ENCODE results near the gene INTS11. TPM values are rescaled to one million over a fixed set of nuclear protein-coding genes. Genes with fewer than 3 reads are reported as not detected.

The INTS11 gene
- total and polyA plus RNA-seq, 10 of the 15 experiments (the other 5 are each of a cell fraction or from before 2014, with no cell fraction given): 2.5 to 117 (median 77.7) TPM

- peaks cover 0 to under 1% of the 10 kb centered on the region in 2 experiments; a peak in 1 of 4 replicates for H3K36me3 ChIP-seq (ENCODE audit: control insufficient read depth in 2 of 2, insufficient read depth in 2 of 2, low read length in 1 of 2)
- WGBS (ENCODE audit: insufficient coverage, insufficient replicate concordance, low lambda C conversion rate, missing lambda C conversion rate): 86% methylated on average over 9 of the region's 12 CpGs
- DNase-seq (ENCODE audit: low read depth, low spot score) (no peak), ATAC-seq (no peak), FAIRE-seq (no peak)
- H4K20me1 ChIP-seq (ENCODE audit: control insufficient read depth, insufficient read depth): no peaks in the 10 kb centered on the region
- ChIA-PET RAD21 (ENCODE audit: unreplicated experiment) (interaction anchor here (0.9 kb wide), 1 partner anchor 8 kb away, joined by 3 read pairs; no protein-coding TSS in a partner anchor), SMC1A (ENCODE audit: uncharacterized antibody, unreplicated experiment) (no interaction called here), POLR2A (no interaction called here), CTCF (interaction anchor here (0.7 to 1.4 kb wide), 2 partner anchors 29 to 95 kb away, joined by 3 to 4 read pairs; partner anchors contain the start of gene AURKAIP1)
- H3K27me3 ChIP-seq (replicated peaks in 1 of 2; ENCODE audit: control insufficient read depth in 2 of 2, insufficient read depth in 2 of 2, low read length in 1 of 2): no peaks in the 10 kb centered on the region
- peaks cover 6% of the 10 kb centered on the region; the same call in 1 of the 2 replicates for H3K4me1 ChIP-seq (ENCODE audit: control insufficient read depth, insufficient read depth, low read length)
- no peak overlapping the region for H2AFZ ChIP-seq (ENCODE audit: control insufficient read depth, low read depth, low read length)
- H3K27ac ChIP-seq (ENCODE audit: control insufficient read depth, insufficient read depth): no peak overlapping the region
- no peaks in the 10 kb centered on the region for H3K9me3 ChIP-seq (replicated peaks; ENCODE audit: control insufficient read depth, insufficient read depth, low read length)
- BruUV-seq (replicated peaks): no TSS peak
- no peak overlapping the region; the same call in 1 of the 2 replicates for H3K4me2 ChIP-seq (ENCODE audit: control insufficient read depth, insufficient read depth)
- no peak for TF ChIP-seq SREBF1 (IDR thresholded peaks at IDR 0.05; ENCODE audit: low read length)
- no peak for TF ChIP-seq FOXK2 (IDR thresholded peaks at IDR 0.05)
- TF ChIP-seq IRF3 (IDR thresholded peaks at IDR 0.05): no peak
- no peak for TF ChIP-seq ZNF384 (IDR thresholded peaks at IDR 0.05; ENCODE audit: borderline replicate concordance, low read depth, low read length)
- TF ChIP-seq, protein P1, sequence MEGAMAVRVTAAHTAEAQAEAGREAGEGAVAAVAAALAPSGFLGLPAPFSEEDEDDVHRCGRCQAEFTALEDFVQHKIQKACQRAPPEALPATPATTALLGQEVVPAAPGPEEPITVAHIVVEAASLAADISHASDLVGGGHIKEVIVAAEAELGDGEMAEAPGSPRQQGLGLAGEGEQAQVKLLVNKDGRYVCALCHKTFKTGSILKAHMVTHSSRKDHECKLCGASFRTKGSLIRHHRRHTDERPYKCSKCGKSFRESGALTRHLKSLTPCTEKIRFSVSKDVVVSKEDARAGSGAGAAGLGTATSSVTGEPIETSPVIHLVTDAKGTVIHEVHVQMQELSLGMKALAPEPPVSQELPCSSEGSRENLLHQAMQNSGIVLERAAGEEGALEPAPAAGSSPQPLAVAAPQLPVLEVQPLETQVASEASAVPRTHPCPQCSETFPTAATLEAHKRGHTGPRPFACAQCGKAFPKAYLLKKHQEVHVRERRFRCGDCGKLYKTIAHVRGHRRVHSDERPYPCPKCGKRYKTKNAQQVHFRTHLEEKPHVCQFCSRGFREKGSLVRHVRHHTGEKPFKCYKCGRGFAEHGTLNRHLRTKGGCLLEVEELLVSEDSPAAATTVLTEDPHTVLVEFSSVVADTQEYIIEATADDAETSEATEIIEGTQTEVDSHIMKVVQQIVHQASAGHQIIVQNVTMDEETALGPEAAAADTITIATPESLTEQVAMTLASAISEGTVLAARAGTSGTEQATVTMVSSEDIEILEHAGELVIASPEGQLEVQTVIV (IDR thresholded peaks at IDR 0.05; ENCODE audit: borderline replicate concordance, partially characterized antibody): no peak
- no peak for TF ChIP-seq NFYB (IDR thresholded peaks at IDR 0.05; ENCODE audit: insufficient read depth, low read depth, low read length)
- TF ChIP-seq, protein P2, sequence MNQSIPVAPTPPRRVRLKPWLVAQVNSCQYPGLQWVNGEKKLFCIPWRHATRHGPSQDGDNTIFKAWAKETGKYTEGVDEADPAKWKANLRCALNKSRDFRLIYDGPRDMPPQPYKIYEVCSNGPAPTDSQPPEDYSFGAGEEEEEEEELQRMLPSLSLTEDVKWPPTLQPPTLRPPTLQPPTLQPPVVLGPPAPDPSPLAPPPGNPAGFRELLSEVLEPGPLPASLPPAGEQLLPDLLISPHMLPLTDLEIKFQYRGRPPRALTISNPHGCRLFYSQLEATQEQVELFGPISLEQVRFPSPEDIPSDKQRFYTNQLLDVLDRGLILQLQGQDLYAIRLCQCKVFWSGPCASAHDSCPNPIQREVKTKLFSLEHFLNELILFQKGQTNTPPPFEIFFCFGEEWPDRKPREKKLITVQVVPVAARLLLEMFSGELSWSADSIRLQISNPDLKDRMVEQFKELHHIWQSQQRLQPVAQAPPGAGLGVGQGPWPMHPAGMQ (IDR thresholded peaks at IDR 0.05; ENCODE audit: borderline replicate concordance): no peak
- no peak for TF ChIP-seq TARDBP (IDR thresholded peaks at IDR 0.05; ENCODE audit: borderline replicate concordance)
- TF ChIP-seq SIX5 (IDR thresholded peaks at IDR 0.05; ENCODE audit: low read depth, low read length, severe bottlenecking): no peak
- no peak for TF ChIP-seq ETV6 (conservative IDR thresholded peaks at IDR 0.05 in 1 of 2, IDR thresholded peaks at IDR 0.05 in 1 of 2; ENCODE audit: borderline replicate concordance in 1 of 2, low read depth in 1 of 2)
- no peak for TF ChIP-seq ZSCAN29 (IDR thresholded peaks at IDR 0.05)
- no peak for TF ChIP-seq EED (IDR thresholded peaks at IDR 0.05; ENCODE audit: low read depth)
- TF ChIP-seq IRF4 (IDR thresholded peaks at IDR 0.05; ENCODE audit: low read depth, low read length): no peak
- no peak for TF ChIP-seq MYC (IDR thresholded peaks at IDR 0.05; ENCODE audit: insufficient read depth, insufficient read length, insufficient replicate concordance, low read length, severe bottlenecking)
- in situ Hi-C loops (cut with MboI) (no loop called here), intact Hi-C loops (cut with micrococcal nuclease; ENCODE audit: unreplicated experiment) (no loop called here)
- H3K79me2 ChIP-seq (ENCODE audit: control insufficient read depth, insufficient read depth, low read length): peaks cover 2% of the 10 kb centered on the region
- no peak overlapping the region for H3K9ac ChIP-seq (ENCODE audit: control insufficient read depth, insufficient read depth, low read length)
- no peak overlapping the region for H3K4me3 ChIP-seq
Measured at GRCh38 chr1:1345860-1346500, 21.5 kb upstream of the INTS11 start.
